Esophagus muscularis mucosa (tissue), 4 donors: ENCODE data around the gene OTOG.

Experiments
- CTCF ChIP-seq, 3 experiments: fragments of 200-600 bp in 2 of 3; fragments of 450-650 bp in 1 of 3; sonication (generic) in 2 of 3; IDR thresholded peaks; one replicate each; pipeline ENCODE4 v1.5.1; 2017 to 2019; ENCODE audit warnings: antibody characterized with exemption in 3 of 3, mild to moderate bottlenecking in 2 of 3, moderate library complexity in 1 of 3
- EP300 ChIP-seq: sonication (generic); formaldehyde crosslinking; IDR thresholded peaks from one replicate; pipeline ENCODE4 v1.6.1; 2017; ENCODE audit warnings: antibody characterized with exemption
- POLR2AphosphoS5 ChIP-seq, 2 donors: sonication (generic); formaldehyde crosslinking; IDR thresholded peaks; one replicate each; pipeline ENCODE4 v1.6.1; 2017; ENCODE audit warnings: antibody characterized with exemption in 2 of 2

GRCh38 chr11:17636721-17637120, 89.7 kb downstream of the OTOG start:
- no peak for TF ChIP-seq CTCF (IDR thresholded peaks at IDR 0.05)
- TF ChIP-seq EP300 = no peak
- TF ChIP-seq POLR2AphosphoS5 (IDR thresholded peaks at IDR 0.05) = no peak
